ENCODE results near the gene MPRIP.

The MPRIP gene

GRCh38 chr17:17033466-17033865 lies 8.8 kb upstream of the MPRIP start:
- TF ChIP-seq PPARA (CRISPR knock-in tag; IDR thresholded peaks at IDR 0.05; ENCODE audit: borderline replicate concordance) (no peak), ZC3H10 (CRISPR knock-in tag; IDR thresholded peaks at IDR 0.05) (no peak), GLIS3 (CRISPR knock-in tag; IDR thresholded peaks at IDR 0.05) (no peak), TOX (CRISPR knock-in tag; IDR thresholded peaks at IDR 0.05; ENCODE audit: borderline replicate concordance) (no peak), TCF4 (CRISPR knock-in tag; IDR thresholded peaks at IDR 0.05; ENCODE audit: borderline replicate concordance) (no peak), TSHZ2 (CRISPR knock-in tag; IDR thresholded peaks at IDR 0.05) (no peak), SNAI2 (CRISPR knock-in tag; IDR thresholded peaks at IDR 0.05) (no peak), ESRRG (CRISPR knock-in tag; IDR thresholded peaks at IDR 0.05) (no peak), OSR1 (CRISPR knock-in tag; IDR thresholded peaks at IDR 0.05) (no peak), POU6F1 (CRISPR knock-in tag; IDR thresholded peaks at IDR 0.05; ENCODE audit: borderline replicate concordance, low read depth) (no peak), PATZ1 (CRISPR knock-in tag; IDR thresholded peaks at IDR 0.05; ENCODE audit: borderline replicate concordance) (no peak), CREB5 (CRISPR knock-in tag; IDR thresholded peaks at IDR 0.05; ENCODE audit: low read depth) (no peak), RARB (CRISPR knock-in tag; IDR thresholded peaks at IDR 0.05) (no peak), ZFP30 (CRISPR knock-in tag; IDR thresholded peaks at IDR 0.05) (no peak), ARNTL (CRISPR knock-in tag; IDR thresholded peaks at IDR 0.05; ENCODE audit: borderline replicate concordance, low read depth) (no peak), ISL1 (CRISPR knock-in tag; IDR thresholded peaks at IDR 0.05) (no peak), ZFP3 (CRISPR knock-in tag; IDR thresholded peaks at IDR 0.05) (no peak), CSRNP3 (CRISPR knock-in tag; IDR thresholded peaks at IDR 0.05) (no peak), ZNF8 (CRISPR knock-in tag; IDR thresholded peaks at IDR 0.05) (no peak), BACH2 (CRISPR knock-in tag; IDR thresholded peaks at IDR 0.05; ENCODE audit: borderline replicate concordance) (no peak)

GRCh38 chr17:17034026-17034425 lies 8.2 kb upstream of the MPRIP start:
- no peak for ATAC-seq
- TF ChIP-seq GLIS3 (CRISPR knock-in tag; IDR thresholded peaks at IDR 0.05) (no peak), PATZ1 (CRISPR knock-in tag; IDR thresholded peaks at IDR 0.05; ENCODE audit: borderline replicate concordance) (no peak), SNAI2 (CRISPR knock-in tag; IDR thresholded peaks at IDR 0.05) (no peak), TCF4 (CRISPR knock-in tag; IDR thresholded peaks at IDR 0.05; ENCODE audit: borderline replicate concordance) (no peak), ZFP3 (CRISPR knock-in tag; IDR thresholded peaks at IDR 0.05) (no peak)

More at GRCh38 chr17:17033466-17033865, 8.8 kb upstream of the MPRIP start:
- ATAC-seq: no peak

Data from SK-N-SH treated with all-trans-retinoic acid at 6 μM for 48 hours (cell line).